ENCODE data around the gene GSTM4.
A peak's percentile ranks its signal among the peaks of the same experiment; 100 is the strongest.

Gene GSTM4

GRCh38 chr1:109635862-109636200, 20.1 kb upstream of the GSTM4 start:
- H3K27ac ChIP-seq: peak overlapping the region in 4 of 21 experiments; percentile 10 to 55 (median 32)
- H3K4me3 ChIP-seq: no peak overlapping the region

- peak overlapping the region in 5 of 21 experiments; percentile 10 to 55 (median 28) for H3K27ac ChIP-seq
These were observed 19.5 kb upstream of the GSTM4 start for GRCh38 chr1:109636201-109636952.

GRCh38 chr1:109637446-109637845, 18.5 kb upstream of the GSTM4 start:
- H3K27ac ChIP-seq: no peak overlapping the region
- H3K4me3 ChIP-seq: no peak overlapping the region

More at GRCh38 chr1:109636201-109636952, 19.5 kb upstream of the GSTM4 start:
- H3K4me3 ChIP-seq: no peak overlapping the region

- H3K27ac ChIP-seq: no peak overlapping the region
- H3K4me3 ChIP-seq: no peak overlapping the region
These were observed 16.6 kb upstream of the GSTM4 start for GRCh38 chr1:109639063-109639840.

- no peak overlapping the region for H3K27ac ChIP-seq
- no peak overlapping the region for H3K4me3 ChIP-seq
These were observed 16.1 kb upstream of the GSTM4 start for GRCh38 chr1:109639841-109640184.

- no peak overlapping the region for H3K4me3 ChIP-seq
- H3K27ac ChIP-seq: no peak overlapping the region
These were observed 15.5 kb upstream of the GSTM4 start for GRCh38 chr1:109640285-109640865.

GRCh38 chr1:109641078-109641740, 14.7 kb upstream of the GSTM4 start:
- no peak overlapping the region for H3K27ac ChIP-seq
- H3K4me3 ChIP-seq: no peak overlapping the region

- Histone ChIP-seq H3K4me3 (no peak overlapping the region), H3K27ac (no peak overlapping the region)
These were observed 14.0 kb upstream of the GSTM4 start for GRCh38 chr1:109641861-109642260.

GRCh38 chr1:109642626-109643025, 13.3 kb upstream of the GSTM4 start:
- Histone ChIP-seq H3K27ac (no peak overlapping the region), H3K4me3 (no peak overlapping the region)

GRCh38 chr1:109643385-109644230, 12.3 kb upstream of the GSTM4 start:
- Histone ChIP-seq H3K4me3 (no peak overlapping the region), H3K27ac (peak overlapping the region in 1 of 21 experiments; percentile 44)

- Histone ChIP-seq H3K27ac (no peak overlapping the region), H3K4me3 (no peak overlapping the region)
These were observed 11.2 kb upstream of the GSTM4 start for GRCh38 chr1:109644670-109645069.

- H3K27ac ChIP-seq: peak overlapping the region in 1 of 21 experiments; percentile 36
- H3K4me3 ChIP-seq: peak overlapping the region in 2 of 7 experiments; percentile 8 to 11
These were observed 6.4 kb upstream of the GSTM4 start for GRCh38 chr1:109649491-109649914.

GRCh38 chr1:109650609-109651008, 5.3 kb upstream of the GSTM4 start:
- Histone ChIP-seq H3K4me3 (no peak overlapping the region), H3K27ac (no peak overlapping the region)

- Histone ChIP-seq H3K27ac (no peak overlapping the region), H3K4me3 (no peak overlapping the region)
These were observed 3.5 kb upstream of the GSTM4 start for GRCh38 chr1:109652402-109652801.

GRCh38 chr1:109653306-109653705, 2.6 kb upstream of the GSTM4 start:
- H3K4me3 ChIP-seq: no peak overlapping the region
- H3K27ac ChIP-seq: no peak overlapping the region

- Histone ChIP-seq H3K27ac (no peak overlapping the region), H3K4me3 (no peak overlapping the region)
These were observed 1.4 kb upstream of the GSTM4 start for GRCh38 chr1:109654519-109654918.

GRCh38 chr1:109657395-109657794, 1.5 kb downstream of the GSTM4 start:
- no peak overlapping the region for H3K27ac ChIP-seq
- H3K4me3 ChIP-seq: no peak overlapping the region

GRCh38 chr1:109657970-109658369, 2.1 kb downstream of the GSTM4 start:
- H3K4me3 ChIP-seq: no peak overlapping the region
- no peak overlapping the region for H3K27ac ChIP-seq

- H3K4me3 ChIP-seq: no peak overlapping the region
- H3K27ac ChIP-seq: no peak overlapping the region
These were observed 2.7 kb downstream of the GSTM4 start for GRCh38 chr1:109658533-109659042.
